ENCODE results near the gene PAX8. TPM values are rescaled to one million over a fixed set of nuclear protein-coding genes. Genes with fewer than 3 reads are reported as not detected.

PAX8 gene
- total and polyA plus RNA-seq, 2 of the 13 experiments (the other 11 are each of a cell fraction or from before 2014, with no cell fraction given): 1.5 to 8.8 TPM

GRCh38 chr2:113233593-113234550 is 44.8 kb downstream of the PAX8 start (continued):
- no peak for TF ChIP-seq DZIP1 (CRISPR knock-in tag; IDR thresholded peaks at IDR 0.05)
- no peak for TF ChIP-seq NFYC (CRISPR knock-in tag; IDR thresholded peaks at IDR 0.05)
- TF ChIP-seq BORCS8-MEF2B (CRISPR knock-in tag; IDR thresholded peaks at IDR 0.05): no peak
- no peak for TF ChIP-seq RFX1 (IDR thresholded peaks at IDR 0.05)
- no peak for TF ChIP-seq FOXK2 (IDR thresholded peaks at IDR 0.05)
- no peak for TF ChIP-seq MAFG (CRISPR knock-in tag; IDR thresholded peaks at IDR 0.05)
- no peak for TF ChIP-seq REST (IDR thresholded peaks at IDR 0.05; ENCODE audit: borderline replicate concordance in 1 of 2, low read depth in 1 of 2, low read length in 2 of 2)
- 0 out of 2 replicates have a peak, but pooled peaks have one; percentile 60 for TF ChIP-seq FOXO4 (CRISPR knock-in tag; conservative IDR thresholded peaks at IDR 0.05)
- no peak for TF ChIP-seq ZNF816 (CRISPR knock-in tag; IDR thresholded peaks at IDR 0.05; ENCODE audit: borderline replicate concordance)
- TF ChIP-seq ZNF343 (CRISPR knock-in tag; IDR thresholded peaks at IDR 0.05): no peak
- TF ChIP-seq SKIL (CRISPR knock-in tag; IDR thresholded peaks at IDR 0.05; ENCODE audit: borderline replicate concordance): no peak
- TF ChIP-seq ZNF687 (CRISPR knock-in tag; IDR thresholded peaks at IDR 0.05): peak; percentile 41
